SHP77 (cell line): ENCODE results near the gene SLC25A39.
"Not testable (repeated sequence)": the region's sequence is repeated elsewhere in the genome, so short reads cannot be mapped to it uniquely, and the experiment has no call there.

ENCODE experiments used
- DNase-seq, 2 experiments: peaks; one replicate each; lab custom pipeline; 2025; lab: John Stamatoyannopoulos, UW

The SLC25A39 gene

DNA sequence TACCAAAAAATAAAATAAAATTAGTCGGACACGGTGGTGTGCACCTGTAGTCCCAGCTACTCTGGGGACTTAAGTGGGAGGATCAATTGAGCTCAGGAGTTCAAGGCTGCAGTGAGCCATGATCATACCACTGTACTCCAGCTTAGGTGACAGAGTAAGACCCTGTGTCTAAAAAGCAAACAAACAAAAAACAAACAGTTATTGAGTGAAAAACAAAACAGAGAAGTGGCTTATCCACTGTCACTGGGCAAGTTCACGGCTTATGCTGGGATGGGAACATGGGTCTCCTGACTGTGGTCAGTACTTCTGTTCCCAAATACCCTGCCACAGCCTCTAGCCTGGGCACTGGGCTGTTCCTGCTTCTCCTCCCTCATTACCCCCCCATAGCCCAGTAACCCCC is 10.9 kb upstream of the SLC25A39 start:
- DNase-seq = no peak

DNA sequence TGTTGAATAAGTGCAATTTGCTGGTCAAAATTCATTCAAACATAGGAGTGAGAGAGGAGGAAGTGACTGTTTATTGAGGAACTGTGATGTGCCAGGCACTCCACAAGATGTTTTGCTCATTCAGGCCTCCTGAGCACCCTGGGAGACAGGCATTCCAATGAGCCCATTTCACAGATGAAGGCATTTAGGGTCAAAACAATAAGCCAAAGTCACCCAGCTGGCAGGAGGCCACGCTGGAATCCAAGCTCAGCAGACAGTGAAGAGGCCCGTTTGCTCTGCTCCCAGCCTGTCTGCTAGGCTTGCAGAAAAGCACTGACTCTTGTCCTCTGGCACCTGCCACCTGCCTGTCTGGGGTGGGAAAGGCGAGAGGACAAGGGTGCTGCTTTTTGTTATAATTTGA is 10.1 kb upstream of the SLC25A39 start:
- peak; percentile 37 to 47 for DNase-seq

DNA sequence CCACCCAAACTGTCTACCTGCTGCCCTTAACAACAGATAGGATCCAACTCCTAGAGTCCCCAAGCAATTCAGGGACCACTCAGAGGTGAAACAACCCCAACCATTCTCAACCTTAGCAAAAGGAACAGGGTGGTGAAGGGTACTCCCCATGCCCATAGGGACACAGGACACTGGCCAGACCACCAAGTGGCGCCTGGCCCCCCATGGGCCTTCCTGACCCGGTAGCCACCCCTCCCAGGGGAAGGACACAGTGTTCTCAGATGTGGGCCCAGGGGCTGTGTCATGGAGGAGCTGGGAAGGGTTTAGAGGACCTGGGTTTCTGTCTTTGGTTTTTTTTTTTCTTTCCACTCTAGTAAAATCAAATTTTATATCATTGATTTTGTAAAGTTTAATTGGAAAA is 9.7 kb upstream of the SLC25A39 start:
- no peak for DNase-seq

DNA sequence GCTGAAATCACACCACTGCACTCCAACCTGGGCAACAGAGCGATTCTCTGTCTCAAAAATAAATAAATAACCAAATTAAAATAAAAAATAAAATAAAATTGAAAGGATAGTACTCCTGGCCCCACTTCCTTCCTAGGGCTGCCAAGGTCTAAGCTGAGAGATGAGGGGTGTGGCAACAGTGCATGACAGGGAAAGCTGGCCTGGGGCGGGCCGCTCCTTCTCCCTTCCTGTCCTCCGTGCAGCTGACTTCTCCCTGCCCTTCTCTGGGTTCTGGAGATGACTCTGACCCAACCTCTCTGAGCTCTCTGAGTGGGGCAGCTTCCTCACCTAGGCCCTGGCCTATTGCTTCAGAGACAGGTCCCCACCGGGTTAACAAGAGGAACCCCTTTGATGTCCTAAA is 8.7 kb upstream of the SLC25A39 start:
- DNase-seq = no peak

- peak; percentile 77 to 88 for DNase-seq
Observed at GRCh38 chr17:44331249-44331760, 6.7 kb upstream of the SLC25A39 start.

- not testable (repeated sequence) for DNase-seq
Observed at GRCh38 chr17:44330263-44330662, 5.6 kb upstream of the SLC25A39 start.

DNA sequence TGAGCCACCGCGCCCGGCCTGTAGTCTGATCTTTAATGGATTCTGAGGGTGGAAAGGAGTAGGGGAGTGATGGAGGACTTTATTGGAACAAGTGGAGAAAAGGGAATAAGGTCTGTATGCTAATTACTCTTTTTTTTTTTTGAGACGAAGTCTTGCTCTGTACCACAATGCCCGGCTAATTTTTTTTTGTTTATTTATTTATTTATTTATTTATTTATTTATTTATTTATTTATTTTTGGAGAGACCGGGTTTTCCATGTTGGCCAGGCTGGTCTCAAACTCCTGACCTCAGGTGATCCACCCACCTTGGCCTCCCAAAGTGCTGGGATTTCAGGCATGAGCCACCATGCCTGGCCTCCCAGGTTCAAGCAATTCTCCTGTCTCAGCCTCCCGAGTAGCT is 4.9 kb upstream of the SLC25A39 start:
- DNase-seq = not testable (repeated sequence)

DNA sequence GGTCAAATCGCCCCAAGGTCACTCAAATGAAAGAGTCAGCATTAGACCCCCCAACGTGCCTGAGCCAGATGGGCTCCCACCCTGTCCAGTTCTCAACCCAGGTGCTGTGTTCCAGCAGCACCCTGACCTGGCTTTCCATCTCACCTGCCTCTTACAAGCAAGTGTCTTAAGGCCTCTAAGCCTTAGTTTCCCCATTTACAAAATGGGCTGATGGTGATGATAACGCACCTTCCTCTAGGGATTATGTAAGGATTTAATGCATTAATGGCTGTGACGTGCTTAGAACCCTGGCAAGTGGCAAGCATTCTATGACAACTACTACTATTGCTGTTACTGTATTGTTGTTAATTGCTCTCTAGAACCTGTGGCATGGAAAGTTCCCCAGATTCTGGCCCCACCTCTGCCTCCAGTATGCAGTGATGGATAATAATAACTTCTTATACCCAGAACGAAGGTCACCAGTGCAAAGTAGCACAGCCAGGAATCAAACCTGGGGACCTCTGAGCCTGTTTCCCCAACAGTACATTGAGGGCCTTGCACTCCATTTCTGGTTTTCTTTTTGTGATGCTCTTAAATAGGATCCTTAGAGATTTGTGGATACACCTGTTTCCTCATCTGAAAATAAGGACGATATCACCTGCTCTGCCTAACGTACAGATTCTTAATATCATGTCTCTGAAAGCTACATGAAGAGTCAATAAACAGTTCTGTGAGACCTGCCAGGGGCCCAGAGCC is 3.3 kb upstream of the SLC25A39 start:
- no peak for DNase-seq

- peak; percentile 98 to 99 for DNase-seq
Observed at GRCh38 chr17:44326861-44327444, 2.3 kb upstream of the SLC25A39 start.

- no peak for DNase-seq
Observed at GRCh38 chr17:44324092-44324570, 492 bp downstream of the SLC25A39 start.

- DNase-seq = no peak
Observed at GRCh38 chr17:44323359-44324091, 1.1 kb downstream of the SLC25A39 start.

DNA sequence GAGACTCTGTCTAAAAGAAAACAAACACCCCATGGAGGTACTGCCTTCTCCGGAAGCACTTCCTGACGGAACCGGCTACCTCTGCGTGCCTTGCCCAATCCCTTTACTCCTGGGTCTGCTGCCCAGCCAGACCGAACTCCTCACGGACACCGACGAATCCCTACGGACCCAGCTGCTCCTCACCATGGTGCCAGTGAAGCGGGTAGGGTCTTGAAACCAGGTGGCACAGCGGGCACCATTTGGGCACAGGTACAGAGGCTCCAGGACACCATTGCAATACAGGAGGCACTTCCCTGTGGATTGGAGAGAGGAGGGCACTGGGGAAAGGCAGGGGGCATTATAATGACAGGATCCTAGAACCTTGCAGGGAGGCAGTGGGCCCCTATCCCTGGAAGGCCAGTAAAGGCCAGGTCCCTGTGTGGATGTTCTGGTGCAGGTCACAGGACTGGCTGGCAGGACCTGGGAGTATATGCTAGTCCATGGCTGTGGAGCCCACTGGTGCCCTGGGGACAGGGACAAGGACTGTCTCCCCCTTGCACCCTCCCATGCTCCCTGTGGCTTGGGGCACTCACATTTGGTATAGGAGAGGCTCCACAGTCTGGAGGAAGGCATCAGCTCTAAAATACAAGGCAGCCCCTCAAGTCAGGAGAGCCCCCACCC is 2.3 kb downstream of the SLC25A39 start:
- DNase-seq = no peak

GRCh38 chr17:44321246-44322120 is 3.1 kb downstream of the SLC25A39 start:
- no peak for DNase-seq

DNA sequence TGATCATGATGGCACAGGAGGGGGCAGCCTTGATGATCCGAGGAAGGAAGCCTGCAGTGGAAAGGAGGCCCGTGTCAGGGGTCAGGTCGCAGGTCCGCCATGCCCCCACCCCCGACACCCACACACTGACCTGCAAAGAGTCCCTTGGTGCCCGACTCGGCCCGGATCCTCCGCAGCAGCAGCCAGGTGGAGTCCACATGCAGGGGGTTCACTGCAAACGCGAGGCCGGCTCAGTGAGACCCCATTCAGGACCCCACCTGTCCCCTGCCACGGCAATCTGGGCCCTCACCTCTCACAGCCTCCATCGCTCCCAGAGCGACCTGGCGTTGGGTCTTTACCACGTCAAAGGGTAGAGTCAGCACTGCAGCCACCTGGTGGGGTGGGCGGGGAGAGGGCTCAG is 4.6 kb downstream of the SLC25A39 start:
- no peak for DNase-seq

GRCh38 chr17:44318077-44318892 is 6.3 kb downstream of the SLC25A39 start:
- no peak for DNase-seq

DNA sequence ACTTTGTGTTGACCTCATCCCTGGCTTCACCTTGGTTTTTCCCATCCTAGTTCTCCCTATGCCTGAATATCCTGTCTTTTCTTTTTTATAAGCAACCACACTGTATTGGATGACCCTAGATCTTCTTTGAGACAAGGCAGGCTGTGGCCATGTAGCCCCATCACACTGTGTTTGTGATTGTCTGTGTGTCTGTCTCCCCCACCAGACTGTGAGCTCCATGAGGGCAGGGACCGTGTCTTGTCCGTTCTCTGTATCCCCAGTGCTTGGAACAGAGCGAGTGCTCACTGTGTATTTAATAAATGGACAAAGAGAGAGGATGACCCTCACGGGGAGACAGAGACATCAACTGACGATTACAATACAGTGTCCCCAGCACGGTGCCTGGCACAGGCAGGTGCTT is 7.1 kb downstream of the SLC25A39 start:
- DNase-seq = no peak

- no peak for DNase-seq
Observed at GRCh38 chr17:44315760-44316731, 8.6 kb downstream of the SLC25A39 start.

DNA sequence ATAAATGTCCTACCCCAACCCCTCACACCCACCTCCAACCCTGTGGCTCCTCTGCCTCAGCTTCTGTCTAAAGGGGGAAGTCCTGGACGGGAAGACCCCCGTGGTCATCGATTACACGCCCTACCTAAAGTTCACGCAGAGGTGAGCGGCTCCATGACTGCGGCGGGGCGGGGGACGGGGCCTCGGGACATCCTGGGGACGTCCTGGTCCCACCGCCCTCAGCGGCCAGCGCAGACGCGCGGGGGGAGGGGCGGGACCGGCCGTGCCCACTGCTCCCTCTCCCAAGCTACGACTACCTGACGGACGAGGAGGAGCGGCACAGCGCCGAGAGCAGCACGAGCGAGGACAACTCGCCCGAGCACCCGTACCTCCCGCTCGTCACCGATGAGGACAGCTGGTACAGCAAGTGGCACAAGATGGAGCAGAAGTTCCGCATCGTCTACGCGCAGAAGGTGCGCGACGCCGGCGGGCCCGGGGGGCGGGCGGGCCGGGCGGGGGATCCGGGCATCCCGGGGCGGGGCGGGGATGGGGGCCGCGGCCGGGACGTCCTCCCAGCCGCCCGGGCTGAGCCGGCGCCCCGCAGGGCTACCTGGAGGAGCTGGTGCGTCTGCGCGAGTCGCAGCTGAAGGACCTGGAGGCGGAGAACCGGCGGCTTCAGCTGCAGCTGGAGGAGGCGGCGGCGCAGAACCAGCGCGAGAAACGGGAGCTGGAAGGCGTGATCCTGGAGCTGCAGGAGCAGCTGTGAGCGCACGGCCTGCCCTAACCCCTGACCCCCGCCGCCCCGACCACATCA is 9.6 kb downstream of the SLC25A39 start:
- DNase-seq = no peak
